ENCODE results near the gene CYP46A1.

CYP46A1 gene

DNA sequence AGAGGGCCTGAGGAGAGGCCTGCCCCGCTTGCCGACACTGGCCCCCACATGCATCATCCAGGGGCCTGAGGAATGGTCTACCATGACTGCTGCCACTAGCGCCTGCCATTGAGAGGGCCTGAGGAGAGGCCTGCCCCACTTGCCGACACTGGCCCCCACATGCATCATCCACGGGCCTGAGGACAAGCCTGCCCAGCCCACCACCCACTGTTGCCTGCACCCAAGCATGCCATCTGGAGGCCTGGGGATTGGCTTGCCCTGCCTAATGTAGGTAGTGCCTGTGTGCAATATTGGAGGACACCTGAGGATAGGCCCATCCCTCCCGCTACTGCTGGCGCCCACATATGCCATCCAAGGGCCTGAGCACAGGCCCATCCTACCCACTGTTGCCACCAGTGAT lies 24.4 kb downstream of the CYP46A1 start:
- no peak for DNase-seq (ENCODE audit: low read depth in 1 of 2, low spot score in 1 of 2)

DNA sequence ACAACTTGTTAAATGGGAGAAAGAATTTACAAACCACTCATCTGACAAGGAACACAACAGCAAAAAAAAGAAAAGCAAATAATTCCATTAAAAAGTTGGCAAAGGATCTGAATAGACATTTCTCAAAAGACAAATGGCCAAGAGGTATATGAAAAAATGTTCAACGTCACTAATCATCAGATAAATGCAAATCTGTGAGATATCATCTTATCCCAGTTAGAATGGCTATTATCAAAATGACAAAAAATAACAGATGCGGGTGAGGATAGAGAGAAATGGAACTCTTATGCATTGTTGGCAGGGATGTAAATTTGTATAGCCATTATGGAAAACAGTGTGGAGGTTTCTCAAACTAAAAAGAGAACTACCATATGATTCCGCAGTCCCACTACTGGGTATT lies 29.9 kb downstream of the CYP46A1 start:
- DNase-seq (ENCODE audit: low read depth in 1 of 2, low spot score in 1 of 2) = no peak

DNA sequence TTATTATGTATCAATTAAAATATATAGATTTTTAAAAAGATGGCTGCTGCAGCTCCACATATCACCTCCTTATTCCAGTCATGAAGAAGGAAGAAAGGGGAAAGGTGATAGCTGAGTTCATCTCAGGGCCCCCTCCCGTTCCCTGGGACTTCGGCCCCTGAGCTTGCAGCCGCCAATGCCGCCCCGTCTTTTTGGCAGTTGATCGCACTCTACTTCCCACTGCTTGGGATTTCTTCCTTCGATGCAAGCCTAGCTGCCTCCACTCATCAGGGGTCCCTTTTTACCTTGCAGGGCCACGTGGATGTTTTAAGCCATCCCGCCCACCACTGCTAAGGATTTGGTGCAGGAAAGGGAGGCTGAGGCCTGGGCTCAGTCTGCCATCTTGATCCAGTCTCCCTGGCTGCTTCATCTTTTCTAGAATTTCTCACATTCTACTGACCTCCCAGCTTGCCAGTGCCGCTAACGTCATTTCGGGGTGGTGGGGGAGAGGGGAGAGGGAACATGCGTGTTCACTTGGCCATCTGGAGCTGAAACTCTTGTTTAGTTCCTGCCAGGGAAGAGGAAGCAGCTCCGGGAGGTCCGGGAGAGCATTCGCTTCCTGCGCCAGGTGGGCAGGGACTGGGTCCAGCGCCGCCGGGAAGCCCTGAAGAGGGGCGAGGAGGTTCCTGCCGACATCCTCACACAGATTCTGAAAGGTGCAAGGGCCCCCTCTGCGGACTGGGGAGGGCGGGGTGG lies 31.3 kb downstream of the CYP46A1 start:
- no peak for DNase-seq (ENCODE audit: low read depth in 1 of 2, low spot score in 1 of 2)

DNA sequence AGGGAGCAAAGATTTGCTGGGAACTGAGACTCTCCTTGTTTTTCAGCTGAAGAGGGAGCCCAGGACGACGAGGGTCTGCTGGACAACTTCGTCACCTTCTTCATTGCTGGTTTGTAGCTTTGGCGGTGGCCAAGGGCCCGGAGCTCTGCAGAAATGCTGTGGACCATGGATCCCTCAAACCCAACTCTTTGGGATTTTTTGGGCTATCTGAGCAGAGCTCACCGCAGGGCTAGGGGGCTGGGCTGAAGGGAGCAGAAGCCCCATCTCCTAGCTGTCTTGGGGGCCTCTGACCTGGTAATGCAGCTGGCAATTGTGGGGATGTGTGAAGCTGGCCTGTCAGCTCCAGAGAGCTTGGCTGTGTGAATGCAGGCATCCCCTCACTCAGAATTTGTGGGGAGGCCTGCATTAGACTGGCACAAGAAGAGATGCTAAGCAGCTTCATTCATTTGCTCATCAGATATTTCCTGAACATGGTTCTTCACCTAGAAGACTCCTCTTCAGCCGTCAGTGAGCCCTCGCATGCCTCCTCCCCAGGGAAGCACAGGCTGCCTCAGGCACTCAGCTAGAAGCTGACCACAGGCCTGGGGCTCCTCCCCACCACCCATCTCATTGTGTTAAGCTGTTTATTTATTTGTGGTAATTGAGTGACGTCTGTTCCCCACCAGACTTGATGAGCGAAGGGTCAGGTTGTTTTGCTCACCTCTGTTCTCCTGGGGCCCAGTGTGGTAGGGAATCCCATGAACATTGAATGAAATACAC lies 32.2 kb downstream of the CYP46A1 start:
- DNase-seq (ENCODE audit: low read depth in 1 of 2, low spot score in 1 of 2) = no peak

DNA sequence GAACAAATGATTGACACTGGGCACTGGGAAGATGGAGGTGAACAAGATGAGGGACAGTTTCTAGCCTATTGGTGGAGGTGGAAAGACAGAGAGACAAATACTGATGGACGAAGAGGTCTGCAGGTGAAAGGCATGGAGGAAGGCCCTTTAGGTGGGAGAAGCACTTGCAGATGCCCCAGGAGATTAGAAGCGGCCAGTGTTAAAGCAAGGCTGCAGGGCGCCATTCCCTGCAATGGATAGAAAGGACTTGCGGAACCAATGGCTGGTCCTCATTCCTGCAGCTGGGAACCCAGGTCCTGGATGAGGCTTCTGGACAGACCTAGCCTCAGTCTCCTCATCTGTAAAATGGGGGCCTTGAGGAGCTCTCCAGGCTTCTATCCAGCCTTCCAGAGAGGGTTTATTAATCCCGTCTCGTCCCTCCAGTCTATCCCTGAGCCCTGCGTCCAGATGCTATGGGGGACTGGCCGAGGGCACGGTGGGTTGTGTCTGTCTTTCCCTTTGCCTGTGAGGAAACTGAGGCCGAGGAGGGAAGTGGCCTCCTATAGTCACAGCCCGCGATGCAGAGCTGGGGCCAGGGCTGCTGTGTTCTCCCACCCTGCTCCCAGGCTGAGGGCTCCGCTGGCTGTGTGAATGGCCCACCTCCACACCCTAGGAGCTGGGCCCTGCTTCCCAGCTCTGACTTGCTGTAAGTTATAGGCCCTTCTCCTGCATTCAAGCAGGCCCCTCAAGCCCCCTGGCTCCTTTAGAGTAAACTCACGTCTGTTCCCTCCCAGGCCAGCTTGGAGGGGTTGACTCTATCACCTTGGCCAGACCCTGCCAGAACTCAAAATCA lies 33.0 kb downstream of the CYP46A1 start:
- DNase-seq (ENCODE audit: low read depth in 1 of 2, low spot score in 1 of 2) = no peak

DNA sequence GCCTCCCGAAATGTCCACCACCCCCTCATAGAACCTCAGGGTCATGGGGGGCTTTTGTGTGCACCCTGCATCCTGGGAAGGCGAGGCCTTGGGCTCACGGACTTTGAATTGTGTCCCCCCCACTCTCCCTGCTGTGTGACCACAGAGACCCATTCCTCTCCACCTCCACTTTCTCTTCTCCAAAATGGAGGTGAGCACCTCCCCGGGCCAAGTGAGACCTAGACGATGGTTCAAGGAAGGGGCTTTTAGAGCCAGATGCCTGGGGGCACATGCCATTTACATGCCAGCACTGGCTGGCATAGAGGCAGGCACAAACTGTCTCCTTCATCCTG lies 33.5 kb downstream of the CYP46A1 start:
- no peak for DNase-seq (ENCODE audit: low read depth in 1 of 2, low spot score in 1 of 2)

DNA sequence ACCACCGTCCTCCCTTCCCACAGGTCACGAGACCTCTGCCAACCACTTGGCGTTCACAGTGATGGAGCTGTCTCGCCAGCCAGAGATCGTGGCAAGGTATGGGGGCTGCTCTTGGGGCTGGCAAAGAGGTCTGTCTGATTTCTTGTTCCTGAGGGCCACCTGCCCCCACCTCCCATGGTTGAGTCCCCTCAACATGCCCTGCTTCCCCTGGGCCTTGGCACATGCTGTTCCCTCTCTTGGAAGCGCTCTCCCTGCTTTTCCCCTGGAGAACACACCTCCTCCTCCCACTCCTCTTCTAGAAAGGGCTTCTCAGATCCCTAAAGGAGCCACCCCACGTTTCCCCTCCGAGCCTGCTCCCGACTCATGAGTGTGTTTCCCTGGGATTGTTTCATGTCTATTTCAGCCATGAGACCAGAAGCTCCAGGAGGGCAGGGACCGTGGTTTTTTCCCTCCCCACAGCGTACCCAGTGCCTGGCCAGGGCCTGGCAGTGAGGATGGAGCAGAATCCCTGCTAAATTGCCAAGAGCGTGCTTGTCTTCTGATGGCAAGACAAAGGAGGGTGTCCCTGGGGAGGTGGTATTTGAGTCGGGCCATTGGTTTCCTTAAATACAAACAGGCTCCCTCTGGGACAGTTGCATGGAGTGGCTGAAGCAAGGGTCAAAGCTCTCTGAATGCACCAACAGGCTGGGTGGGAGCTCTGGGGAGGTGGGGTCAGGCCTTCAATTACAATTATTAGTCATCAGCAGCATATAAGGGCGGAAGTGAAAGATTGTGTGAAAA lies 34.1 kb downstream of the CYP46A1 start:
- no peak for DNase-seq (ENCODE audit: low read depth in 1 of 2, low spot score in 1 of 2)

DNA sequence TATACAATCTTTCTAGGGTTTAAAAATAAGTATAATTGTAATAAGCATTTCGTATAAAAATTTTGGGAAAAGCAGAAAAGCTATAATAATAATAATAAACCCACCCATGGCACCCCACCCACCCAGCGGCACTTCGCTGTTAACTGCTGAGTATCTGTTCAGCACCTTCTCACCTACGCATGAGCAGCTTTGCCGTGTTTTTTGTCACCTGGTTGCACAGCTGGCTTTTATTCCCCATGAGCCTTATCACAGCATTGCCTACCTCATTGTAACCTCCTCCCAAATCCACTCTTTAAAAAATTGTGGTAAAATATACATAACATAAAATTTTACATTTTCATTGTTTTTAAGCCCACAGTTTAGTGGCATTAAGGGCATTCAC lies 34.7 kb downstream of the CYP46A1 start:
- DNase-seq (ENCODE audit: low read depth in 1 of 2, low spot score in 1 of 2) = no peak

DNA sequence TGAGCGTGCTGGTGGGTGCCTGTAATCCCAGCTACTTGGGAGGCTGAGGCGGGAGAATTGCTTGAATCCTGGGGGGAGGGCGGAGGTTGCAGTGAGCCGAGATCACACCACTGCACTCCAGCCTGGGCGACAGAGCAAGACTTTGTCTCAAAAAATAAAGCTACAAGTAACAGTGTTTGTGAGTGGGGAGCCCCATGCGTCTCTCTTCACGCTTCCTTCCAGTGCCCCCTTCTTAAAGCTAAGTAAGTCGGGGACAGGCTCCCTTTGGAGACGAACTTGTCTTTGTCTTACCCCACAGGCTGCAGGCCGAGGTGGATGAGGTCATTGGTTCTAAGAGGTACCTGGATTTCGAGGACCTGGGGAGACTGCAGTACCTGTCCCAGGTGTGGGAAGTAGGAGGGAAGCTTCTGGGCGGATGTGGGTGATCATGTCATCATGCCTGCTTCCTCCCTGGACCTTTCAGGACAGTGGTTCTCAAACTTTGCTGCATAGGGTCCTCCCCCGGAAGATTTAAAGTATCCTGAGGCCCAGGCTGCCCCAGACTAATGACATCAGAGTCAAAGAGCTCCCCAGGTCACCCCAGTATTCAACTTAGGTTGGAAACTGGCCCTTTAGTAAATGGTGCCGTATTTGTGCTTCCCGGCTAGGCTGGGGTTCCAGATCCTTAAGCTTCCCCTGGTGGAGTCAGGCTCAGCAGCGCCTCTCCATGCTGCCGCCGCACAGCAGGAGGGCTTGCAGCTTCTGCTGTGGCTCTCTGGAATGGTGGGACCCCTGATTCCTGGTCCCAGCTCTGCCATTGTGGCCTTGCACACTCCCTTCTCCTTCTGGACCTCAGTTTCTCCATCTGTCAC lies 37.1 kb downstream of the CYP46A1 start:
- DNase-seq (ENCODE audit: low read depth in 1 of 2, low spot score in 1 of 2) = no peak

DNA sequence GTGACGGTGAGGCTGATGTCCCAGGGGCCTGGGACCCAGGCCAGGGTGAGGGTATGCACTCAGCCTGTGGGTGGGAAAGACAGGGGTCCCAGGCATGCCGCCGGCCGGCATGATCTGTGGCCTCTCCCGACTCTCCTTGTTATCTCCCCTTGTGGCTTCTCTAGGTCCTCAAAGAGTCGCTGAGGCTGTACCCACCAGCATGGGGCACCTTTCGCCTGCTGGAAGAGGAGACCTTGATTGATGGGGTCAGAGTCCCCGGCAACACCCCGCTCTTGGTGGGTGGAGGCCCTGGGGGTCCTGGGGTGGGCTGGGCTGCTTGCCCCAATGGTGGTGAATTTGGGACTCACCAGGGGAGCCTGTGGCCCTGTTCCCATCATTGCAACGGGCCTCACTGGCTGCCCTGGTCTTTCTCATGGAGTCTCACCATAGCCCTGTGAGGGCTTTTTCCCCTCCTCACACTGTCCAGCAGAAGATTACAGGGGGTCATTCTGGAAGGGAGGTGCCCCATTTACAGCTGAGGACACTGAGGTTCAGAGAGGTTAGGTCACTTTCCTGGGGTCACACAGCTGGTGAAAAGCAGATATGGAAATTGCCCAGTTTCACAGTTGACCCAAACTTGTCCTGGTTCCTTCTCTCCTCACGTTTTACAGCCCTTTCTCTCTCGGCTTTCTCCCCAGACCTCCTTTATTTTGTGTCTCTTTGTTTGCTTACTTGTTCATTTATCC lies 37.9 kb downstream of the CYP46A1 start:
- DNase-seq (ENCODE audit: low read depth in 1 of 2, low spot score in 1 of 2) = no peak

DNA sequence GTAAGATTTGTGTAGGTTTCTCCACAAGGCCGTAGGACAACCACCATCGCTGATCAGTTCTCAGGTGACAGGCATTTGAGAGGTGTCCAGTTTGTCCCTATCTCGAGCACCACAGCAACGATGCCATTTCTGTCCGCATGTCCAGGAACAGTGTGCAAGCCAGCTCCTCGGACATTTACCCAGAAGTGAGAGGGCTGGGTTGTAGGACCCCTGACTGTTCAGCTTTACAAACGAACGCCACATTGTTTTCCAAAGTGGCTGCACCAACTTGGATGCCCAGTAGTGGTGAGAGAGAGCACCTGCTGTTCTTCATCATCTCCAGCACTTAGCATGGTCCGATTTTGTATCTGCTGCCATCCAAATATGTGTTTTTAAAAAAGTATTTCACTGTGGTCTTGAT lies 38.6 kb downstream of the CYP46A1 start:
- no peak for DNase-seq (ENCODE audit: low read depth in 1 of 2, low spot score in 1 of 2)

DNA sequence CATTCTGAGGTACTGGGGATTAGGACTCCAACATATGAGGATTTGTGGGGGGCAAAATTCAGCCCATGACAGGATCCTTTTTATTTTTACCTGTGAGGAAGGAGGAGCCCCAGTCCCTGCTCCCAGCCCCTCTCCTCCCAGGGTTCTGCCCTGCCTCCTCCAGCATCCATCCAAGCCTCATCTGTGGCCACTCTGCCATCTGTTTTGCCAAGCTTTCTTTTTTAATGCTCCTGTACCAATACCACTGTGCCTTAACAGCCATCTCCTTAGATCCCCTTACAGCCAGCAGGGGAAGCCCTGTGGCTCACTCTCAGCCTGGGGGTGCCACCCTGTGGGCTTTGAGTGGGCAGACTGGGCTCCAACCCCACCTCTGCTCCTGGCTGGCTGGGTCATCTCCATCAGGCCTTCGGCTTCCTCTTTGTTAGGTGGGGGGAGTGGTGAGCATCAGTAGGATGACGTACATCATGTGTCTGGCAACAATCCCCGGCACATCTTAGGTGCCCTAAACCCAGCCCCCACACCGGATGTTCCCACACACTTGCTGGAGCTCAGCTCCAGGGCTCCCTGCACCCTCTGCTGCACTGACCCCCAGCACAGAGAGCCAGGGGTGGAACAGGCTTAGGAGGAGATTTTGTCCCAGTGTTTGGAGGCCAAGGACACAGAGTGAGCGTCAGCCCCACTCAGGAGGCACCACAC lies 40.2 kb downstream of the CYP46A1 start:
- no peak for DNase-seq (ENCODE audit: low read depth in 1 of 2, low spot score in 1 of 2)

DNA sequence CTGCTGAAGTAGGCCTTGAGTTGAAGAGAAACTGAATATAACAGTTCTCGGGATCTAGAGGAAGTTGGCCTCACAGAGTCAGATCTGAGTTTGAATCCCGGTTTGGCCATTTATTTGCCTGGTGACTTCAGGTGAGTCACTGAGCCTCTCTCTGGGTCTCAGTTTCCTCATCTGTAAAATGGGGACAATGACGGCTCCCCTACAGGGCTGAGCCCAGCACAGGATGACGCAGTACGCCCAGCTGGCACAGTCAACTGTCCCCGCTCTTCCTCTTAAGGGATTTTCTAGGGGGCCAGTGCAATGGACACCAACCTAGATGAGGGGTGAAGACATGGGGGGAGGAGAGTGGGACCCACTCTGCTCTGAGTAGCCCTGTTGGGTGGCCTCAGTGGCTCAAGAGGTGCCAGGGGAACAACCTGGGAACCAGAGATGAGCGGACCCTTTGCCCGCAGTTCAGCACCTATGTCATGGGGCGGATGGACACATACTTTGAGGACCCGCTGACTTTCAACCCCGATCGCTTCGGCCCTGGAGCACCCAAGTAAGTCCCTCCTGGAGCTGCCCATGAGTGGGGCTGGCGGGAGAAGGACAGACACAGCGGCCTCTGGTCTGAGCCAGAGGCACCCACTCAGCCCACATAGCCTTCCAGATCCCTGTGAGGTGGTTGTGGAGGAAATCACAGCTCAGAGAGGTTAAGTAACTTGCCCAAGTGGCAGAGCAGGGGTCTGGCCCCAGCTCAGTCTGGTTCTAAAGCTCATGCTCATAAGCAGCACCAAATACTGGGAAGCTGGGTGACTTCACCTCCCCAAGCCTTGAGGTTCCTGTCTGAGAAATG lies 41.1 kb downstream of the CYP46A1 start:
- DNase-seq (ENCODE audit: low read depth in 1 of 2, low spot score in 1 of 2) = no peak

DNA sequence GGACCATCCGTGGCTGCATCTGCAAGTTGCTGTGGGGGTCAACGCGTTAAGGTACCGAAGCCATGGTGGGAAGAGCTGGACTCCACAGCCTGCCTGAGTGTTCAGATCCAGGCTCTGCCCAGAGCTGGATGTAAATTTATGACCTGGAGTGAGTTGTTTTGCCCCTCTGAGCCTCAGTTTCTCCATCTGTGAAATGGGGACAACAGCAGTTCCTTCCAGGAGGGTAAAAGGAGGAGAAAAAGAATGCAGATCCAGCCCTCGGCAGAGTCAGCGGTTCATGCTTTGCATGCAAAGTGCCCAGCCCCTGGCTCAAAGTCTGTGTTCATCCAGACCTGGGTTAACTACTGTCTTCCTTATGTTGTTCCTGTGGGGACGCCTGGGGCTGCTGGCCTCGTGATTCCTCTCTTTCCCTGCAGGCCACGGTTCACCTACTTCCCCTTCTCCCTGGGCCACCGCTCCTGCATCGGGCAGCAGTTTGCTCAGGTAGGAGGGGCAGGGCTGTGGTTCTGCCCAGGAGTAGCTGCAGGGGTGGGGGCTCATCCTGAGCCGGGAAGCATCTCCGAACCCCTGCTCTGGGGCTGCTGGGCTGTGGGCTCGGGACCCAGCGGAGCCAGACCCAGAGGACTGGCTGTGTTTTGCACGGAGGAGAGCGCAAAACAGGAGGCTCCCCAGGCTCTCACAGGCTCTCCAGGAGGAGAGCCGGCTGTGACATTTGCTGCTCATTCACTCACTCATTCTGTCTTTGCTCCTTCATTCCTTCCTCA lies 41.9 kb downstream of the CYP46A1 start:
- DNase-seq (ENCODE audit: low read depth in 1 of 2, low spot score in 1 of 2) = no peak

DNA sequence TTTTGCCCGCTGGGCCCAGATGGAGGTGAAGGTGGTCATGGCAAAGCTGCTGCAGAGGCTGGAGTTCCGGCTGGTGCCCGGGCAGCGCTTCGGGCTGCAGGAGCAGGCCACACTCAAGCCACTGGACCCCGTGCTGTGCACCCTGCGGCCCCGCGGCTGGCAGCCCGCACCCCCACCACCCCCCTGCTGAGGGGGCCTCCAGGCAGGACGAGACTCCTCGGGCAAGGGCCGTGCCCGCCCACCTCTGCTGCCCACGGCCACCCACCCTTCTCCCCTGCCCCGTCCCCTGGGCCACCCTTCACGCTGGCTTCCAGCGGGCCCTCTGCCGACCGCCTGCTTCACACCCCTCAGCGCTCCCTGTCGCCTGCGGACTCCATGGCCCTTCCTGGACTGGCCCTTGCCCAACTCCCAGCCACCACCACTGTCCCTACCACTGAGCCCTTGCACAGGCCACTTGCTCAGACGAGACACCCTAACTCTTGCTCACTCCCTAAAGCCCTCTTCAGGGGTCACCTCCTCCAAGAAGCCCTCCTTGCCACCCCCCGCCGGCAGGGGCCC lies 42.5 kb downstream of the CYP46A1 start:
- DNase-seq (ENCODE audit: low read depth in 1 of 2, low spot score in 1 of 2) = no peak

DNA sequence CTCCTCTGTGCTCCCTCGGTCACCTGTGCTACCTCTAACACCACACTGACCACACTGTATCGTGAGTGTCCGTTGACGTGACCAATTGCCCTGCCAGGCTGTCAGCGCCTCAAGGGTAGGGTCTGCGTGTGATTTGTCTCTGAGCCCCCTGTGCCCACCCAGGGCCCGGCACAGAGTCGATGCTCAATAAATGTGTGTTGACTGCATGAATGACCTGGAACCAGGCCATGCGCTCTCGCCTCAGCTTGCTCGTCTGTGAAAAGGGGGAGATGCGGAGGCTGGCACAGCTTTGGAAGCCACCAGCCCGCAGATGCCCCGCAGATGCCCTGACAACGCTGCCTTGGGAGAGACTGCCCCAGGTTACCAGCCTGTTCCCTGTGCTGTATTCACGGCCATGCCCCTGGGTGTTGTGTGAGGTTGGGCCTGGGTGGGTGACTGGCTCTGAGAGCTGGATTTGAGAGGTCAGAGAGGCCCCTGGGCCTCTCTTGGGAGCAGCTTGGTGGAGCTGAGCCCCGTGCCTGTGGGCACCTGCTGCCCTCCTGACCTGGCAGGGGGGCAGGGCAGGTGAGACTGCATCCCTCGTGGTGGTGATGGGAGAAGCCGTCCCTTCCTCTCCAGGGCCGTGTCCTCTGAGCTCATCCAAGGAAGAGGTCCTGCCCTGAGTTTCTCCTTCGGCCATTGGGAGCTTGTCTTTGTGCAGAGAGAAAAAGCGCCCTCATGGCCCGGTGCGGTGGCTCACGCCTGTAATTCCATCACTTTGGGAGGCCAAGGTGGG lies 43.2 kb downstream of the CYP46A1 start:
- DNase-seq (ENCODE audit: low read depth in 1 of 2, low spot score in 1 of 2) = no peak
